GM18870 (cell line): Measurements from ENCODE around the gene LYRM7.
"Not testable (repeated sequence)": the region's sequence is repeated elsewhere in the genome, so short reads cannot be mapped to it uniquely, and the experiment has no call there.

ENCODE experiments used
- ATAC-seq: cut with Tn5 transposase; IDR thresholded peaks from one replicate; pipeline ENCODE4 v1.9.1; 2021; ENCODE audit warnings: moderate library complexity; ENCODE audit not compliant: unreplicated experiment

The LYRM7 gene

GRCh38 chr5:131170540-131171275 lies at the start of gene LYRM7:
TSS of gene LYRM7 (plus strand) at chr5:131170944. CDS start at chr5:131171021, 77 bp downstream.
- peak; percentile 98 for ATAC-seq

DNA sequence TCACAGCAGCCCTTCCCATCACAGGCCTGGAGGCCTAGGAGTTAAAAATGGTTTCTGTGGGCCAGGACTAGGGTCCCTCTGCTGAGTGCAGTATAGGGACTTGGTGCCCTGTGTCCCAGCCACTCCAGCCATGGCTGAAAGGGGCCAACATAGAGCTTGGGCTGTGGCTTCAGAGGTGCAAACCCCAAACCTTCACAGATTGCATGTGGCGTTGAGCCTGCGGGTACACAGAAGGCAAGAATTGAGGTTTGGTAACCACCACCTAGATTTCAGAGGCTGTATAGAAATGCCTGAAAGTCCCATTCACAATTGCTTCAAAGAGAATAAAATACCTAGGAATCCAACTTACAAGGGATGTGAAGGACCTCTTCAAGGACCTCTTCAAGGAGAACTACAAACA lies 43.5 kb upstream of the LYRM7 start:
- ATAC-seq = not testable (repeated sequence)

- no peak for ATAC-seq
Measured at GRCh38 chr5:131129306-131129705, 41.4 kb upstream of the LYRM7 start.

- not testable (repeated sequence) for ATAC-seq
Measured at GRCh38 chr5:131133091-131133490, 37.7 kb upstream of the LYRM7 start.

DNA sequence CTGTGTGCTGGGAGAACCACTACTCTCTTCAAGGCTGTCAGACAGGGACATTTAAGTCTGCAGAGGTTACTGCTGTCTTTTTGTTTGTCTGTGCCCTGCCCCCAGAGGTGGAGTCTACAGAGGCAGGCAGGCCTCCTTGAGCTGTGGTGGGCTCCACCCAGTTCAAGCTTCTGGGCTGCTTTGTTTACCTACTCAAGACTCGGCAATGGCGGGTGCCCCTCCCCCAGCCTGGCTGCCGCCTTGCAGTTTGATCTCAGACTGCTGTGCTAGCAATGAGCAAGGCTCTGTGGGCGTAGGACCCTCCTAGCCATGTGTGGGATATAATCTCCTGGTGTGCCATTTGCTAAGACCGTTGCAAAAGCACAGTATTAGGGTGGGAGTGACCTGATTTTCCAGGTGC lies 32.3 kb upstream of the LYRM7 start:
- ATAC-seq = not testable (repeated sequence)

- ATAC-seq = no peak
Measured at GRCh38 chr5:131139321-131139720, 31.4 kb upstream of the LYRM7 start.

DNA sequence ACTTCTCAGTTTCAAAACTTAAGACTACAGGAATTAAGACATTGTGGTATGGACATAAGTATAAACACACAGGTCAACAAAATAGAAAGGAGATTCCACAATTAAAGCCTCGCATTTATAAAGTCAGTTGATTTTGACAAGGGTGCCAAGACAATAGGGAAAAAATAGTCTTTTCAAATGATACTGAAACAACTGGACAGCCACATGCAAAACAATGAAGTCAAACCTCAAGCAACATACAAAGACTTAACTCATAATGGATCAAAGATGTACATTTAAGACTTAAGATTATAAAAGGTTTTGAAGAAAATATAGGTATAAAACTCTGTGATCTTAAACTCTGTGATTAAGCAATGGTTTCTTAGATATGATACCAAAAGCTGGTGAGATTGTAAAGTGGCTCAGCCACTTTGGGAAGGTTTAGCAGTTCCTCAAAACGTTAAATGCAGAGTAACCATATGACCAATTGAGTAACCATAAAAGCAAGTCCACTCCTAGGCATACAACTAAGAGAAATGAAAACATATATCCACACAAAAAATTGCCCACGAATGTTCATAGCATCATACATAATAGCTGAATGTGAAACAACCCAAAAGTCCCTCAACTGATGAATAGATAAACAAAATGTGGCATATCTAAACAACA lies 27.6 kb upstream of the LYRM7 start:
- ATAC-seq = no peak

- ATAC-seq = no peak
Measured at GRCh38 chr5:131147258-131147657, 23.5 kb upstream of the LYRM7 start.

GRCh38 chr5:131148835-131149234 lies 21.9 kb upstream of the LYRM7 start:
- no peak for ATAC-seq

DNA sequence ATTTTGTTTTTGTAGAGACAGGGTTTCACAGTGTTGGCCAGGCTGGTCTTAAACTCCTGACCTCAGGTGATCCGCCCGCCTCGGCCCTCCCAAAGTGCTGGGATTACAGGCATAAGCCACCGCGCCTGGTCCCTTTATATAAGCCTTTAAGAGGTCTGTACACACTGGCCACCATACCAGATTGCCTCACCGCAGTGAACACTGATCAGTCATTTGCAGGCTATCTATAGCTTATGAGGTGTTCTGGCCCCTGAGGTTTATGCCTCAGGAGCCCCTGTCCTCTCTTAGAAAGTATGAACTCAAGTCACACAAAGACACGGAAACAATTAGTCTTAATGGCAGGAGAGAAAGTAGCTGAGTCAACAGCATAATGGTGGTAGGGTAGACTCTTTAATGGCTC lies 20.3 kb upstream of the LYRM7 start:
- ATAC-seq = no peak

DNA sequence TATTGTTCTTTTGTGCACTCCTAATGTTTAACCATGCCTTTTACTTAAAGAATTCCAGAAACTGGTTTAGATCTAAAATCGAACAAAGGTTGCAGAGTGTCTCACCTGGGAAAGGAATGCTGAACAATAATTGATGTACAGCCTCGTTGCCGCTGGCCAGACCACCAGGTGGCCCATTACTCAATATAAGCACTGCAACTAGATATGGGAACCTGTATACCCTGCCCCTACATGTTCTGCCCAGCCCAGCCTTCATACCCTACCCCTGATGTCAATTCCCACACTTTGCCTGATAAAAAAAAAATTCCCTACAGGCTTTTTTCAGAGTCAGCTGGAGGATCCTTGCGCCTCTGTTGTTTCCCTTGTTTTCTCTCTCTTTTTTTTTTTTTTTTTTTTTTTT lies 19.5 kb upstream of the LYRM7 start:
- ATAC-seq = no peak

DNA sequence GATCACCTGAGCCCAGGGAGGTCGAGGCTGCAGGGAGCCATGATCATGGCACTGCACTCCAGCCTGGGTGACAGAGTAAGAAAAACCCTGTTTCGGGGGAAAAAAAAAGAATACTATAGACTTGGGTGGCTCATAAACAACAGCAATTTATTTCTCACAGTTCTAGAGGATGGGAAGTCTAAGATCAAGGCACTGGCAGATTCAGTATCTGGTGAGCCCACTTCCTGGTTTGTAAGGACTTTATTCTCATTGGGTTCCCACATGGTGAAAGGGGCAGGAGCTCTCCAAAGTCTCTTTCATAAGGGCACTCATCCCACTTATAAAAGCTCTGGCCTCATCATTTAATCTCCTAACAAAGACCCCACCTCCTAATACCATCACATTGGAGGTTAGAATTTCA lies 14.4 kb upstream of the LYRM7 start:
- no peak for ATAC-seq

GRCh38 chr5:131156957-131157356 lies 13.8 kb upstream of the LYRM7 start:
- ATAC-seq = no peak

GRCh38 chr5:131160134-131160533 lies 10.6 kb upstream of the LYRM7 start:
- ATAC-seq = no peak

DNA sequence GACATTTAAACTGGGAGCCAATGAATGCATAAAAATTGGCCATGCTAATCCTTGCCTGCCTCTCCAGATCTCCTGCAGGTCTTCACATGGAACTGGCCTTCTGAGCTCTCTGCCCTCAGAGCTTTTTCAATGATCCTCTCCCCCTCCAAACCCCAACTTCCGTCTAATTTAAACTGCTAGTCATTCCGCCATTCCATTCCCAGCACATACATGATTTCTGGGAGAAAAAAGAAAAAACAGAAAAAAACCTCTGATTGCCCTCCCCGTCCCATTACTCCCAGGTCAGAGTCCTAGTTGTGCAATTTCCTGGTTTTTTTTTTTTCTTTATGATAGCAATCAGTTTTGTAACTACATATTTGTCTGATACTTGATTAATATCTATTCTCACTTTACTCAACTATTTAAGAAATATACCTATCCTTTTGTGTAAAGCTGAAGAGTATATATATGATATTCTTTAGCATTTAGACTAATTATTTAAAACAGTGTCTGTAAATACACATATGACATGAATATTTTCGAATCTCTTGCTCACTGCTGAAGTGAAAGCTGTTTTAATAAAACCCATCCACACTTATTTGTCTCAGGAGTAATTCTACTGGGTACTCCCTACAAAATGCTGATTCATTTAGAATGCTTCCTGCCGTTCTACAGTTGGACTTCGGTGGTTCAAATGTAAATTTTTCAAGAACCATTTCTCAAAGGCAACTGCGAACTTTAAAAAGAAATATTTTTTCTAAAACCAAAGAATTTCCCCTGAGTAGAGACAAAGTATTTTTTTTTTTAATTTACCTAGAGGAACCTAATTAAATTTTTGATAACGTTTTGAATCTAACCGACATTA lies 7.2 kb upstream of the LYRM7 start:
- ATAC-seq = no peak

- ATAC-seq = peak; percentile 60
Measured at GRCh38 chr5:131164191-131165118, 6.3 kb upstream of the LYRM7 start.

GRCh38 chr5:131165119-131165727 lies 5.5 kb upstream of the LYRM7 start, which contains the start of gene HINT1:
TSS of gene HINT1 (minus strand) at chr5:131165256. CDS start at chr5:131165205, 51 bp downstream.
- peak; percentile 74 for ATAC-seq

DNA sequence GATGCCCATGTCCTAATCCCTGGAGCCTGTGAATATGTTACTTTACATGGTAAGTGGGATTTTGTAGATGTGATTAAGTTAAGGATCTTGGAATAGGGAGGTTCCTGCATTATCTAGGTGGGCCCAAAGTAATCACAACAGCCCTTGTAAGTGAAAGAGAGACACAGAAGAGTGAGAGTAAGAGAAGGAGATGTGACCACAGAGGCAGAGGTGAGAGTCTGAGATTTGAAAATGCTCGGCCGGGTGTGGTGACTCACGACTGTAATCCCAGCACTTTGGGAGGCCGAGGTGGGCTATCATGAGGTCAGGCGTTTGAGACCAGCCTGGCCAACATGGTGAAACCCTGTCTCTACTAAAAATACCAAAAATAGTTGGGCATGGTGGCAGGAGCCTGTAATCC lies 3.1 kb upstream of the LYRM7 start:
- ATAC-seq = no peak

DNA sequence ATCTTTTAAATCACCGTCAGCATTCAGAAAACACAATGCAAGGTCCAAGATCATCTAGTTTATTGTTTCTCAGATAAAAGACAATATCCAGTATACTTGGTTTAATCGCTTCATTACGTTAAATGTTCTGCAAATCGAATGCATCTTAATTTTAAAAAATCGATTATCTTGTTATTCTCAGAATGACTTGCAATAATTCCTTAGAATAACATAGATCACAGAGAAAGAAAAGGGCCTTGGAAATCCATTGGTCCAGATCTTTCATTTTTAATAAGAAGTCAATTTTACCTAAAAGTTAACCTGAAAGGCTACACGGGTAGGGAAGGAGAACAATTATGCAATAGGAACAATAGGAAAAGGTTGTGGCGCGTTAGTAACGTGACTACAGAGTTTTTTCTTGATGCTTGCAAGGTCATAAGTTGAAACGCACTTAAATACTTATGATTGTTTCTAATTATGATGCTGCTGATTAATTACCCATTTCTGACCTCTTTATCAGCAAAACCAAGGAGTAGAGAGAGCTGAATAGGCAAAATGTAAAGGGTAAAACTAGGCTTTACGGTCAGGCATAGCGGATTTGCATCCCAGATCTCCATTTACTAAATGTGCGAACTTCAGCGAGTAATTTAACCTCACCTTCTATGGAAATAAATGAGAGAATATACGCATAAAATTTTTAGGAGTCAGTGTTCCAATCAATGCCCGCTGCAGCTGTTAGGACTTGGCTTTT lies 769 bp upstream of the LYRM7 start:
- ATAC-seq = no peak
